Ascending aorta (tissue), 2 donors: ENCODE data around the gene AXIN2. TPM values are rescaled to one million over a fixed set of nuclear protein-coding genes. Genes with fewer than 3 reads are reported as not detected.

Source experiments
- DNase-seq, 2 donors: peaks; one replicate each; pipeline ENCODE4 v3.0.0-alpha.2; 2019; ENCODE audit warnings: low spot score in 2 of 2
- H3K27ac ChIP-seq, 2 donors: fragments of 200-600 bp; sonication (generic); one replicate each; pipeline ENCODE4 v1.5.1; 2016 to 2017; ENCODE audit warnings: mild to moderate bottlenecking in 1 of 2
- H3K27me3 ChIP-seq: fragments of 200-600 bp; sonication (generic); one replicate; pipeline ENCODE4 v1.5.1; 2017
- H3K36me3 ChIP-seq, 2 donors: fragments of 200-600 bp; sonication (generic); one replicate each; pipeline ENCODE4 v1.5.1; 2016
- H3K4me1 ChIP-seq, 2 donors: fragments of 200-600 bp; sonication (generic); one replicate each; pipeline ENCODE4 v1.5.1; 2016 to 2017; ENCODE audit warnings: mild to moderate bottlenecking in 1 of 2
- H3K4me3 ChIP-seq, 2 donors: fragments of 200-600 bp; sonication (generic); one replicate each; pipeline ENCODE4 v1.5.1; 2016 to 2017; ENCODE audit warnings: mild to moderate bottlenecking in 1 of 2
- H3K9me3 ChIP-seq, 2 donors: fragments of 200-600 bp; sonication (generic); one replicate each; pipeline ENCODE4 v1.5.1; 2016
- CTCF ChIP-seq, 3 experiments: fragments of 200-600 bp in 2 of 3; fragments of 450-650 bp in 1 of 3; sonication (generic) in 2 of 3; IDR thresholded peaks; one replicate each; pipeline ENCODE4 v1.5.1; 2016 to 2019; ENCODE audit warnings: antibody characterized with exemption in 3 of 3, mild to moderate bottlenecking in 1 of 3, moderate library complexity in 1 of 3
- intact Hi-C: fragments of 100-400 bp; cut with DNase I; formaldehyde crosslinking; loops from one replicate; pipeline ENCODE4 v1.15.1; 2023
- total RNA-seq: library from RNA; depleted of rRNA; stranded (reverse); fragments of >200 nt; gene quantifications from one replicate; pipeline ENCODE4 v1.1.0, GENCODE V29; 2016

Gene AXIN2
- total RNA-seq, 1 donor from 2014 or later: 27.5 TPM

GRCh38 chr17:65556014-65556909 is 5.2 kb downstream of the AXIN2 start:
- H3K4me1 ChIP-seq: peaks cover 15 to 31% of the 10 kb centered on the region in 2 donors
- peak overlapping the region in 1 of 2 donors; percentile 52 for H3K27ac ChIP-seq
- H3K9me3 ChIP-seq: no peaks in the 10 kb centered on the region
- peak in 1 of 2 donors; percentile 88 for DNase-seq
- H3K4me3 ChIP-seq: peak overlapping the region in 1 of 2 donors; percentile 37
- H3K36me3 ChIP-seq: peaks cover 0 to 4% of the 10 kb centered on the region in 2 donors
- intact Hi-C loops: loop anchor here (2.0 to 5.0 kb wide), 5 partner anchors 99 to 324 kb away; no protein-coding TSS in a partner anchor
- TF ChIP-seq CTCF (IDR thresholded peaks at IDR 0.05): peak; percentile 67 to 85 (median 78)
- no peaks in the 10 kb centered on the region for H3K27me3 ChIP-seq

DNA sequence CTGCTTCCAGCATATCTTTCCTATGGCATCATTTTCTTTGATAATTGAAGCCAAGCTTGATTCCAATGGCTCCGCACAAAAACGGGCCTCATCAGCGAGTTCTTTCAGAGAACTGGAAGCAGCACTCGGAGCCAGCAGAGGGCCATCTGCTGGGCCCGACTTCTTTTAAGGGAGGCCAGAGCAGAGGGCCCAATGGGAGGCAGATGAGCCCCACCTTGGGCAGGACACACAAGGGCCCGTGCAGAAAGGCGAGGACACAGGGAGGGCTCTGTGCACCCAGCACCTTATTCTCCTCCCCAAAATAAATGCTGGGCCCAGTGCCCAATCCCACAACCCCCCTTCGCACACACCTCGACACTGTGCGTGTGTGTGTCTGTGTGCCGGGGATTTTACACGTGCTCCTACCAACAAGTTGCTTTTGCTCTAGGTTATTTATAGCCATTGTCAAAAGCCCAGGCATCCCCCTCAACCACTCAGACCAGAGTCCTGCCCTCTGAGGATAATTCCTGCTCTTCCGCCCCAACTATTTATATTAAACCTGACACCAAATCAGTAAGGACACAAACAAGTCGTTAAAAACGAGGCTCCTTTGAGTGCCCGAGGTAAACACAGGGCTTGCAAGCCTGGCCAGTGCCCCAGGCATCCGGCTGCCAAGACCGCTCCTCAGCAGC is 6.8 kb downstream of the AXIN2 start:
- Histone ChIP-seq H3K27ac (no peak overlapping the region), H3K36me3 (peaks cover 0 to 4% of the 10 kb centered on the region in 2 donors), H3K4me1 (peaks cover 18 to 36% of the 10 kb centered on the region in 2 donors), H3K27me3 (no peaks in the 10 kb centered on the region), H3K4me3 (no peak overlapping the region), H3K9me3 (no peaks in the 10 kb centered on the region)
- peak in 2 of 3 experiments; percentile 7 to 13 for TF ChIP-seq CTCF (IDR thresholded peaks at IDR 0.05)
- intact Hi-C loops: loop anchor here (5.0 kb wide), 2 partner anchors 233 to 322 kb away; no protein-coding TSS in a partner anchor
- DNase-seq: no peak

DNA sequence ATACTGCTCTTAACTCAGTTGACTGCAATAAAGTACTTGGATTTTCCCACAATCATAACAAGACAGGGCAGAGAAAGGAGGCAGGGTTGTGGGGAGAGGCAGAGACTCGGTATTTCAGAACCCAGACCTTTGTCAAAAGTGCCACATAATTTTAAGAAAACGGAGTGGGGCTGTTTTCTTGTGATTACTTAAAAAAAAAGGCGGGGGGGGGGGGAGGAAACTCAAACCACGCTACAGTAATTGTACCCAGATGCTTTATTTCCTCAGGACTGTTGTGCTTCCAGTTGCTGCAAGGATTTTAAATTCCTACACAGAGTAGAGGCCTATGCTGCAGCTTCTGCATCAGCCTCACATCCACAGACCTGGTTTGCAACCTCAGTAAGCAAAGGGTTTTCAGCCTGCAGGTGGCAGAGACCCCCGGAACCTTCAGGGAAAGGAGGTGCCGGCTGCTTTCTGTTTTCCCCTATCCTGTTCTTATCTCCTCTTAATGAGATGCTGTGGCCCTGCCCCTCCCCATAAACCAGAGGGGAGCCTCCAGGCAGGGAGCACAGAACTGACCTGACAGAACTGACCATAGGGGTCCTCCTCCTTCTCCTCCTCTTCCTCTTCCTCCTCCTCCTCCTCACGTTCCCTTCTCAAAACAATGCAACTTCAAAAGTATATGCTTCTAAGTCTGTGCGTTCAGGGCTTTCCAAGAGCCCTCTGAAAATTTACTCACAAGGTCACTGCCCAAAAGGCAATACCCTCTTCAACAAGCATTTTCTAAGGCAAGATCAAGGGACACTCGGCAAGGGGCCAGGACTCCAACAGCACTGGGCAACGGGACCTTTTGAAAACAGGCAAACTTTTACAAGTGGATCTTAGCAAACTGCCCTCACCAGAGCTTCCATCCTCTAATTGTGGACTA is 7.5 kb downstream of the AXIN2 start:
- Histone ChIP-seq H3K4me3 (no peak overlapping the region), H3K27me3 (no peaks in the 10 kb centered on the region), H3K27ac (no peak overlapping the region), H3K36me3 (peaks cover 0 to 11% of the 10 kb centered on the region in 2 donors), H3K9me3 (no peaks in the 10 kb centered on the region), H3K4me1 (peaks cover 18 to 35% of the 10 kb centered on the region in 2 donors)
- TF ChIP-seq CTCF (IDR thresholded peaks at IDR 0.05): no peak
- intact Hi-C loops: loop anchor here (2.0 kb wide), 1 partner anchor 17 kb away; no protein-coding TSS in a partner anchor
- DNase-seq: no peak

DNA sequence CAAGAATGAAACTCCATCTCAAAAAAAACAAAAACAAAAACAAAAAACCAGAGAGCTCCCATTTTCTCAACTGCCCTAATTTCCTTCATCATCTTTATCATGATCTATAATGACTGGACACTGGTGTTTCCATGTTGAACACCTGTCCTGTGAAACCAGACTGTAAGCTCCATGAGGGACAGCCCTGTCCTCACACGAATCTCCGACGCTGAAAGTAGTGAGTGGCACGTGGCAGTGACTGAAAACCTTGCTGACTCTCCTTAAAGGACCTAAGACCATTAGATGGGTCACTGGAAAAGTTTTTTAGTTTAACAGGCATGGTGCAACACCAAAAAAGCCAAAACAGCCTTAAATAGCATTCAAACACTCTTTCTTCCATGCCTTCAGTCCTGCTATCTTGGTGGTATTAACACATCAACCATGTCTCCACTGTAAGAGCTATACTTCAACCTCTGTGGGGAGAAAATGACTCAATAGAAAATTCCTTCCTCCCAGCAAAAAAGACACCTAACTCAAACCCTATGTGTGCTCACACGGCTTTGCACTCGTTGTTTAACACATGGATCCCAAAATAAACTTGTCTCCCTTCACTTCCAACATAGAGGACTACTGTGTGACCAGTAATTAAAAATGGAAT is 8.3 kb downstream of the AXIN2 start:
- no peak for DNase-seq
- peaks cover 0 to 16% of the 10 kb centered on the region in 2 donors for H3K36me3 ChIP-seq
- H3K9me3 ChIP-seq: no peaks in the 10 kb centered on the region
- TF ChIP-seq CTCF (IDR thresholded peaks at IDR 0.05): no peak
- H3K4me1 ChIP-seq: peaks cover 18 to 34% of the 10 kb centered on the region in 2 donors
- H3K27ac ChIP-seq: no peak overlapping the region
- H3K27me3 ChIP-seq: no peaks in the 10 kb centered on the region
- no peak overlapping the region for H3K4me3 ChIP-seq
- intact Hi-C loops: loop anchor here (2.0 kb wide), 1 partner anchor 16 kb away; no protein-coding TSS in a partner anchor
